Activated CD4-positive, alpha-beta T cell treated with anti-CD3 and anti-CD28 coated beads for 36 hours (primary cell): ENCODE results near the gene PSMD1. TPM values are rescaled to one million over a fixed set of nuclear protein-coding genes. Genes with fewer than 3 reads are reported as not detected.

ENCODE experiments used
- ATAC-seq: fragments of 200-7000 bp; cut with Tn5 transposase; one replicate; pipeline ENCODE4 v1.10.0; 2021; ENCODE audit warnings: mild to moderate bottlenecking, moderate library complexity
- CTCF ChIA-PET: fragments of 350-600 bp; sonication (Branson Sonifier 250); formaldehyde crosslinking; loops from one replicate; lab custom pipeline; 2021; ENCODE audit warnings: antibody characterized with exemption; lab: Charles Lee
- POLR2A ChIA-PET: fragments of 350-600 bp; sonication (Branson Sonifier 250); formaldehyde crosslinking; loops from one replicate; lab custom pipeline; 2021; ENCODE audit warnings: antibody characterized with exemption, inconsistent platforms; lab: Charles Lee
- DNase-seq: peaks from one replicate; pipeline ENCODE4 v3.0.0-alpha.2; 2020
- H3K27ac Mint-ChIP-seq: one replicate; pipeline ENCODE4 v1.8.0; 2021; ENCODE audit warnings: mixed read lengths
- H3K27me3 Mint-ChIP-seq: one replicate; pipeline ENCODE4 v1.8.0; 2021; ENCODE audit warnings: mixed read lengths
- H3K36me3 Mint-ChIP-seq: one replicate; pipeline ENCODE4 v1.8.0; 2021; ENCODE audit warnings: low read depth, mixed read lengths
- H3K4me1 Mint-ChIP-seq: one replicate; pipeline ENCODE4 v1.8.0; 2021; ENCODE audit warnings: mixed read lengths
- H3K4me3 Mint-ChIP-seq: one replicate; pipeline ENCODE4 v1.8.0; 2021; ENCODE audit warnings: mild to moderate bottlenecking, moderate library complexity, mixed read lengths
- H3K9me3 Mint-ChIP-seq: one replicate; pipeline ENCODE4 v1.8.0; 2021; ENCODE audit warnings: low read depth, mixed read lengths
- intact Hi-C, 2 experiments: fragments of 100-400 bp; cut with DNase I in 1 of 2; cut with micrococcal nuclease in 1 of 2; formaldehyde crosslinking; loops; one replicate each; pipeline versions ENCODE4 v1.14.2 to v1.15.1; 2022 to 2024; cut with DNase I, micrococcal nuclease
- total RNA-seq, 2 experiments: library from RNA; stranded (reverse); gene quantifications; one replicate each; pipeline ENCODE4 v1.2.3, GENCODE V29; 2021

The PSMD1 gene
- total RNA-seq, 2 experiments from 2014 or later, result 112 to 160 TPM

DNA sequence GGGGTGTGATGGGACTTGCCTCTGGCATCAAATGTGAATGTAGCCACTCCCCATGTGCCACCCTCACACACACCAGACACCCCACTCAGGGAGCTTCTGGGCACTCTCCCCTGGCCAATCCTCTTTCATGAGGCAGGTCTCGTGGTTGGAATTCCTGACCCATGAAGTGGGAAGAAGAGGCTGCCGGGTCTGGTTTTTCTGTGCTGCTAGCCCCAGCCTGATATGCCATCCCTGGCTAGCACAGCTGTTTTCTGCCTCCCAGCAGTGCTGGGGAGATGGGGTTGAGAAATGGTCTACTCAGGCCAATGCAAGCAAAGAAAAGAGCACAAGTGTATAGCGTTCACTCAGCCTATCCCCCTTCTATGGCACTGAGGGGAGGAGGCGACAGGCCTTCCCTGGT, 20.5 kb upstream of the PSMD1 start:
- Mint-ChIP-seq H3K27ac (no peak overlapping the region), H3K9me3 (no peaks in the 10 kb centered on the region), H3K36me3 (no peaks in the 10 kb centered on the region), H3K27me3 (peaks cover 44% of the 10 kb centered on the region), H3K4me1 (no peaks in the 10 kb centered on the region), H3K4me3 (no peak overlapping the region)
- CTCF ChIA-PET, result interaction anchor here (0.7 to 1.1 kb wide), 4 partner anchors 14 to 700 kb away, joined by 3 to 4 read pairs (median 3); no protein-coding TSS in a partner anchor
- POLR2A ChIA-PET, result no interaction called here
- no peak for DNase-seq
- intact Hi-C loops, result no loop called here
- ATAC-seq, result no peak

GRCh38 chr2:231036578-231037106, 20.0 kb upstream of the PSMD1 start:
- H3K36me3 Mint-ChIP-seq, result no peaks in the 10 kb centered on the region
- ChIA-PET POLR2A (no interaction called here), CTCF (interaction anchor here (0.7 to 1.2 kb wide), 3 partner anchors 13 to 701 kb away, joined by 3 to 4 read pairs (median 3); no protein-coding TSS in a partner anchor)
- no peak for ATAC-seq
- H3K9me3 Mint-ChIP-seq, result no peaks in the 10 kb centered on the region
- intact Hi-C loops, result no loop called here
- no peak overlapping the region for H3K4me3 Mint-ChIP-seq
- H3K27ac Mint-ChIP-seq, result no peak overlapping the region
- no peak for DNase-seq
- peaks cover 47% of the 10 kb centered on the region for H3K27me3 Mint-ChIP-seq
- H3K4me1 Mint-ChIP-seq, result no peaks in the 10 kb centered on the region

GRCh38 chr2:231037202-231037730, 19.4 kb upstream of the PSMD1 start, which contains the start of gene C2orf72:
Gene C2orf72, plus strand, starts transcription at chr2:231037523. Its CDS starts 43 bp downstream, at chr2:231037566.
- Mint-ChIP-seq H3K9me3 (no peaks in the 10 kb centered on the region), H3K36me3 (no peaks in the 10 kb centered on the region), H3K4me1 (no peaks in the 10 kb centered on the region), H3K4me3 (peak within 1 kb of the TSS; percentile 43), H3K27ac (no peak within 1 kb of the TSS), H3K27me3 (peaks cover 48% of the 10 kb centered on the region)
- DNase-seq, result peak; percentile 31
- intact Hi-C loops, result no loop called here
- ChIA-PET POLR2A (no interaction called here), CTCF (interaction anchor here (1.2 kb wide), 1 partner anchor 16 kb away, joined by 4 read pairs; no protein-coding TSS in a partner anchor)
- ATAC-seq, result peak; percentile 47

- H3K27ac Mint-ChIP-seq, result no peak overlapping the region
- no peaks in the 10 kb centered on the region for H3K9me3 Mint-ChIP-seq
- H3K4me1 Mint-ChIP-seq, result no peaks in the 10 kb centered on the region
- POLR2A ChIA-PET, result no interaction called here
- H3K36me3 Mint-ChIP-seq, result no peaks in the 10 kb centered on the region
- peaks cover 48% of the 10 kb centered on the region for H3K27me3 Mint-ChIP-seq
- ATAC-seq, result peak; percentile 51
- H3K4me3 Mint-ChIP-seq, result peak overlapping the region; percentile 43
- peak; percentile 17 for DNase-seq
- CTCF ChIA-PET, result interaction anchor here (0.6 to 1.2 kb wide), 3 partner anchors 15 to 1278 kb away, joined by 3 to 4 read pairs (median 4); partner anchors contain the start of gene PSMD1
- intact Hi-C loops, result no loop called here
Observed at GRCh38 chr2:231037731-231038482, 18.8 kb upstream of the PSMD1 start.

- intact Hi-C loops, result no loop called here
- no peaks in the 10 kb centered on the region for H3K9me3 Mint-ChIP-seq
- DNase-seq, result no peak
- H3K27ac Mint-ChIP-seq, result no peak overlapping the region
- peak overlapping the region; percentile 43 for H3K4me3 Mint-ChIP-seq
- H3K27me3 Mint-ChIP-seq, result peaks cover 48% of the 10 kb centered on the region
- no peaks in the 10 kb centered on the region for H3K4me1 Mint-ChIP-seq
- POLR2A ChIA-PET, result interaction anchor here (0.5 kb wide), 1 partner anchor 394 kb away, joined by 6 read pairs; no protein-coding TSS in a partner anchor
- ATAC-seq, result no peak
- CTCF ChIA-PET, result interaction anchor here (0.6 to 2.9 kb wide), 5 partner anchors 11 to 1277 kb away, joined by 3 to 14 read pairs (median 4); partner anchors contain the start of gene PSMD1
- no peaks in the 10 kb centered on the region for H3K36me3 Mint-ChIP-seq
Observed at GRCh38 chr2:231038483-231039293, 18.0 kb upstream of the PSMD1 start.

- DNase-seq (no peak), ATAC-seq (no peak)
- H3K4me1 Mint-ChIP-seq, result no peaks in the 10 kb centered on the region
- no peaks in the 10 kb centered on the region for H3K9me3 Mint-ChIP-seq
- no peaks in the 10 kb centered on the region for H3K36me3 Mint-ChIP-seq
- ChIA-PET POLR2A (no interaction called here), CTCF (interaction anchor here (0.7 to 2.9 kb wide), 4 partner anchors 11 to 206 kb away, joined by 3 to 14 read pairs (median 4); partner anchors contain the start of gene PSMD1)
- intact Hi-C loops, result no loop called here
- peaks cover 45% of the 10 kb centered on the region for H3K27me3 Mint-ChIP-seq
- no peak overlapping the region for H3K27ac Mint-ChIP-seq
- H3K4me3 Mint-ChIP-seq, result no peak overlapping the region
Observed at GRCh38 chr2:231039294-231039664, 17.4 kb upstream of the PSMD1 start.

GRCh38 chr2:231039821-231040364, 16.8 kb upstream of the PSMD1 start:
- Mint-ChIP-seq H3K27me3 (peaks cover 45% of the 10 kb centered on the region), H3K27ac (no peak overlapping the region), H3K36me3 (no peaks in the 10 kb centered on the region), H3K9me3 (no peaks in the 10 kb centered on the region), H3K4me1 (no peaks in the 10 kb centered on the region), H3K4me3 (no peak overlapping the region)
- intact Hi-C loops, result no loop called here
- CTCF ChIA-PET, result interaction anchor here (2.9 kb wide), 1 partner anchor 13 kb away, joined by 14 read pairs; no protein-coding TSS in a partner anchor
- DNase-seq (no peak), ATAC-seq (no peak)
- POLR2A ChIA-PET, result no interaction called here

- Mint-ChIP-seq H3K4me1 (no peaks in the 10 kb centered on the region), H3K9me3 (no peaks in the 10 kb centered on the region), H3K36me3 (no peaks in the 10 kb centered on the region), H3K4me3 (no peak overlapping the region), H3K27ac (no peak overlapping the region), H3K27me3 (peaks cover 40% of the 10 kb centered on the region)
- intact Hi-C loops, result no loop called here
- no peak for ATAC-seq
- DNase-seq, result no peak
- CTCF ChIA-PET, result interaction anchor here (2.9 kb wide), 1 partner anchor 12 kb away, joined by 14 read pairs; no protein-coding TSS in a partner anchor
- POLR2A ChIA-PET, result no interaction called here
Observed at GRCh38 chr2:231041061-231041689, 15.5 kb upstream of the PSMD1 start.

GRCh38 chr2:231043796-231044195, 12.9 kb upstream of the PSMD1 start:
- POLR2A ChIA-PET, result no interaction called here
- ATAC-seq (no peak), DNase-seq (no peak)
- Mint-ChIP-seq H3K27me3 (peaks cover 24% of the 10 kb centered on the region), H3K27ac (no peak overlapping the region), H3K9me3 (no peaks in the 10 kb centered on the region), H3K36me3 (no peaks in the 10 kb centered on the region), H3K4me1 (no peaks in the 10 kb centered on the region), H3K4me3 (no peak overlapping the region)
- intact Hi-C loops, result no loop called here
- CTCF ChIA-PET, result interaction anchor here (1.5 kb wide), 1 partner anchor 9 kb away, joined by 5 read pairs; no protein-coding TSS in a partner anchor

GRCh38 chr2:231046916-231047273, 9.8 kb upstream of the PSMD1 start:
- POLR2A ChIA-PET, result no interaction called here
- CTCF ChIA-PET, result no interaction called here
- ATAC-seq, result no peak
- DNase-seq, result no peak
- H3K4me1 Mint-ChIP-seq, result no peaks in the 10 kb centered on the region
- no peaks in the 10 kb centered on the region for H3K36me3 Mint-ChIP-seq
- H3K27ac Mint-ChIP-seq, result no peak overlapping the region
- no peaks in the 10 kb centered on the region for H3K9me3 Mint-ChIP-seq
- intact Hi-C loops, result no loop called here
- H3K4me3 Mint-ChIP-seq, result no peak overlapping the region
- peaks cover 3% of the 10 kb centered on the region for H3K27me3 Mint-ChIP-seq
